GM18951 (cell line): ENCODE measurements around the gene SLC9A8.

ENCODE experiments used
- POLR2A ChIP-seq: IDR thresholded peaks from 4 replicates; pipeline ENCODE4 v1.6.1; 2011; ENCODE audit warnings: mild to moderate bottlenecking; ENCODE audit not compliant: insufficient read length, insufficient read depth; ENCODE audit errors: extremely low read depth
- in situ Hi-C: fragments of 300-500 bp; cut with MboI; formaldehyde crosslinking; loops from one replicate; pipeline ENCODE4 v1.12.0; 2022; ENCODE audit warnings: low sequenced_read_pairs, mixed read lengths, inconsistent platforms; ENCODE audit not compliant: unreplicated experiment

The SLC9A8 gene

GRCh38 chr20:49871391-49871948 lies 58.8 kb downstream of the SLC9A8 start:
- in situ Hi-C loops, result no loop called here

GRCh38 chr20:49872056-49872455 lies 59.4 kb downstream of the SLC9A8 start:
- in situ Hi-C loops, result no loop called here
- no peak for TF ChIP-seq POLR2A

More at GRCh38 chr20:49871391-49871948, 58.8 kb downstream of the SLC9A8 start:
- TF ChIP-seq POLR2A, result no peak

GRCh38 chr20:49874696-49875095 lies 62.1 kb downstream of the SLC9A8 start:
- in situ Hi-C loops, result no loop called here

GRCh38 chr20:49877386-49877921 lies 64.8 kb downstream of the SLC9A8 start:
- in situ Hi-C loops, result no loop called here

More at GRCh38 chr20:49874696-49875095, 62.1 kb downstream of the SLC9A8 start:
- TF ChIP-seq POLR2A, result no peak

GRCh38 chr20:49878977-49879376 lies 66.3 kb downstream of the SLC9A8 start:
- TF ChIP-seq POLR2A, result no peak
- in situ Hi-C loops, result no loop called here

More at GRCh38 chr20:49877386-49877921, 64.8 kb downstream of the SLC9A8 start:
- no peak for TF ChIP-seq POLR2A

GRCh38 chr20:49880177-49880576 lies 67.5 kb downstream of the SLC9A8 start:
- in situ Hi-C loops, result no loop called here
- TF ChIP-seq POLR2A, result no peak

- no peak for TF ChIP-seq POLR2A
- in situ Hi-C loops, result no loop called here
Measured at GRCh38 chr20:49880724-49881445, 68.3 kb downstream of the SLC9A8 start.

- TF ChIP-seq POLR2A, result no peak
- in situ Hi-C loops, result no loop called here
Measured at GRCh38 chr20:49882171-49882970, 69.7 kb downstream of the SLC9A8 start.

- in situ Hi-C loops, result no loop called here
- no peak for TF ChIP-seq POLR2A
Measured at GRCh38 chr20:49883246-49883802, 70.7 kb downstream of the SLC9A8 start.

- TF ChIP-seq POLR2A, result no peak
- in situ Hi-C loops, result no loop called here
Measured at GRCh38 chr20:49885558-49886332, 73.1 kb downstream of the SLC9A8 start.

- TF ChIP-seq POLR2A, result no peak
- in situ Hi-C loops, result no loop called here
Measured at GRCh38 chr20:49886571-49887213, 74.1 kb downstream of the SLC9A8 start.
